Activated B cell treated with CpG ODN at 0.5 μM for 24 hours (primary cell): Measurements from ENCODE around the gene CNTNAP5. TPM values are rescaled to one million over a fixed set of nuclear protein-coding genes. Genes with fewer than 3 reads are reported as not detected.

ENCODE experiments used
- ATAC-seq: fragments of 200-7000 bp; cut with Tn5 transposase; one replicate; pipeline ENCODE4 v1.10.0; 2021; ENCODE audit warnings: low read depth, mild to moderate bottlenecking, moderate library complexity
- CTCF ChIA-PET: fragments of 350-600 bp; sonication (Branson Sonifier 250); formaldehyde crosslinking; loops from one replicate; lab custom pipeline; 2021; ENCODE audit warnings: antibody characterized with exemption; lab: Charles Lee
- POLR2A ChIA-PET: fragments of 350-600 bp; sonication (Branson Sonifier 250); formaldehyde crosslinking; loops from one replicate; lab custom pipeline; 2021; ENCODE audit warnings: antibody characterized with exemption; lab: Charles Lee
- DNase-seq: peaks from one replicate; pipeline ENCODE4 v3.0.0; 2022
- H3K27ac Mint-ChIP-seq: one replicate; pipeline ENCODE4 v1.8.0; 2020; ENCODE audit warnings: mixed read lengths
- H3K27me3 Mint-ChIP-seq: one replicate; pipeline ENCODE4 v1.8.0; 2021; ENCODE audit warnings: mixed read lengths
- H3K36me3 Mint-ChIP-seq: one replicate; pipeline ENCODE4 v1.8.0; 2021; ENCODE audit warnings: low read depth, mixed read lengths
- H3K4me1 Mint-ChIP-seq: one replicate; pipeline ENCODE4 v1.8.0; 2021; ENCODE audit warnings: mixed read lengths
- H3K4me3 Mint-ChIP-seq: one replicate; pipeline ENCODE4 v1.8.0; 2020; ENCODE audit warnings: mild to moderate bottlenecking, mixed read lengths
- H3K9me3 Mint-ChIP-seq: one replicate; pipeline ENCODE4 v1.8.0; 2020; ENCODE audit warnings: mixed read lengths
- intact Hi-C: fragments of 100-400 bp; cut with micrococcal nuclease; formaldehyde crosslinking; loops from one replicate; pipeline ENCODE4 v1.15.1; 2024
- total RNA-seq: library from RNA; stranded (reverse); gene quantifications from 2 replicates; pipeline ENCODE4 v1.2.3, GENCODE V29; 2022
- TF ChIP-seq, protein P1 (sequence below): fragments of 200-600 bp; IDR thresholded peaks from one replicate; pipeline ENCODE4 v1.8.0; 2022; ENCODE audit warnings: antibody characterized with exemption, mild to moderate bottlenecking

The CNTNAP5 gene
- total RNA-seq, 1 donor from 2014 or later = not detected

DNA sequence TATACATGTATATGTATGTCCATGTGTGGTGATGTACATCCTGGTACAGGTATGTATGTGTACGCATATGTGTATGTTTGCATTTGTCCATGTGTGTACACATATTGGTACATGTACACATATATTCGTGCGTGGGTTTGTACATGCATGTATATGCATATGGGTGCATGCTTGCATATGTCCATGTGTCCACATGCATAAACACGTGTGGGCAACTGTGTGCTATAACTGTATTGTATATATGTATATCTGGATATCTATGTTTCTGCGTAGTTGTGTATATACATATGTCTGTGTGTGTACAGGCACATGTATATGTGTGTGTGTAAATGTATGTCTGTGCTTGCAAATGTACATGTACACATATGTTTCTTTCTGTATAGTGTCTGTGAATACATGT lies 858.5 kb downstream of the CNTNAP5 start:
- Mint-ChIP-seq H3K27me3 (no peaks in the 10 kb centered on the region), H3K36me3 (no peaks in the 10 kb centered on the region), H3K4me3 (no peak overlapping the region), H3K4me1 (no peaks in the 10 kb centered on the region), H3K27ac (no peak overlapping the region), H3K9me3 (peaks cover 5% of the 10 kb centered on the region)
- TF ChIP-seq, protein P1, sequence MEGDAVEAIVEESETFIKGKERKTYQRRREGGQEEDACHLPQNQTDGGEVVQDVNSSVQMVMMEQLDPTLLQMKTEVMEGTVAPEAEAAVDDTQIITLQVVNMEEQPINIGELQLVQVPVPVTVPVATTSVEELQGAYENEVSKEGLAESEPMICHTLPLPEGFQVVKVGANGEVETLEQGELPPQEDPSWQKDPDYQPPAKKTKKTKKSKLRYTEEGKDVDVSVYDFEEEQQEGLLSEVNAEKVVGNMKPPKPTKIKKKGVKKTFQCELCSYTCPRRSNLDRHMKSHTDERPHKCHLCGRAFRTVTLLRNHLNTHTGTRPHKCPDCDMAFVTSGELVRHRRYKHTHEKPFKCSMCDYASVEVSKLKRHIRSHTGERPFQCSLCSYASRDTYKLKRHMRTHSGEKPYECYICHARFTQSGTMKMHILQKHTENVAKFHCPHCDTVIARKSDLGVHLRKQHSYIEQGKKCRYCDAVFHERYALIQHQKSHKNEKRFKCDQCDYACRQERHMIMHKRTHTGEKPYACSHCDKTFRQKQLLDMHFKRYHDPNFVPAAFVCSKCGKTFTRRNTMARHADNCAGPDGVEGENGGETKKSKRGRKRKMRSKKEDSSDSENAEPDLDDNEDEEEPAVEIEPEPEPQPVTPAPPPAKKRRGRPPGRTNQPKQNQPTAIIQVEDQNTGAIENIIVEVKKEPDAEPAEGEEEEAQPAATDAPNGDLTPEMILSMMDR = no peak
- ATAC-seq (no peak), DNase-seq (no peak)
- ChIA-PET POLR2A (no interaction called here), CTCF (no interaction called here)
- intact Hi-C loops = no loop called here

DNA sequence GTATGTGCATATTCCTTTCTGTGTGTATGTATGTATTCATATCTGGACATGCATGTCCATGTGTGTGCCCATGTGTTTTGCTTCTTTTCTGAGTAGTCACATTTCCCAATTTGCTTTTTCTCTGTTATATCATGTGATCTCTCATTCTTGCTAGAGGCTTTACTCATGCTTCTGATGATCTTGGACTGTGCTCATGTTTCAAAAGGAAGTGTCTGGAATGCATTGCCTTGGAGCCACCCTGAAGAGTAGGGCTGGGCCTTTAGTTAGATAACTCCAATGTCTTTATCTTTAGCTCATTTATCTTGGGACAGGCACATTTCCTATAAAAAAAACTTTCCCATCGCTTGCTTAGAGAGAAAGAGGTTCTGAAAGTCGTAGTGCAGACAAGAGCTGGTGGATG lies 859.2 kb downstream of the CNTNAP5 start:
- Mint-ChIP-seq H3K4me3 (no peak overlapping the region), H3K36me3 (no peaks in the 10 kb centered on the region), H3K27ac (no peak overlapping the region), H3K27me3 (no peaks in the 10 kb centered on the region), H3K9me3 (peaks cover 5% of the 10 kb centered on the region), H3K4me1 (no peaks in the 10 kb centered on the region)
- DNase-seq (no peak), ATAC-seq (no peak)
- ChIA-PET POLR2A (no interaction called here), CTCF (no interaction called here)
- TF ChIP-seq, protein P1 = no peak
- intact Hi-C loops = no loop called here

DNA sequence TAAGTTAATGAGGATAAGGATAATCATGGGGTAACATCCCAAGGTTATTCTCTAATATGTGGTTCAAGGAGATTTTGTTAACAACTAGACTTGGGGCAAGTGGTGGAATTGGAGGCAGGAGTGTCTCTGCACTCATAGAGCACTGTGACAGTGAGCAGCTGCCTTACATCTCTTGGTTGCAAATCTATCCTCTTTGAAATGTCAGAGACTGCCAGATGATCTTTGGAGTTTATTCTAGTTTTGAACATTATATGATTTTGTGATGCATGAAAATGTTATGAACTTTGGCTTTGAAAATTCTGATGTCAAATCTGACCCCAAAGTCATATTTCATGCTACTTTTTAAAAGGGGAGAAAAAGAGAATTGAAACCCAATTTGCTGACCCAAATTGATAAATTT lies 861.1 kb downstream of the CNTNAP5 start:
- ChIA-PET CTCF (no interaction called here), POLR2A (no interaction called here)
- Mint-ChIP-seq H3K36me3 (no peaks in the 10 kb centered on the region), H3K4me1 (no peaks in the 10 kb centered on the region), H3K27ac (no peak overlapping the region), H3K4me3 (no peak overlapping the region), H3K27me3 (no peaks in the 10 kb centered on the region), H3K9me3 (peaks cover 7% of the 10 kb centered on the region)
- ATAC-seq = no peak
- DNase-seq = no peak
- TF ChIP-seq, protein P1 = no peak
- intact Hi-C loops = no loop called here

DNA sequence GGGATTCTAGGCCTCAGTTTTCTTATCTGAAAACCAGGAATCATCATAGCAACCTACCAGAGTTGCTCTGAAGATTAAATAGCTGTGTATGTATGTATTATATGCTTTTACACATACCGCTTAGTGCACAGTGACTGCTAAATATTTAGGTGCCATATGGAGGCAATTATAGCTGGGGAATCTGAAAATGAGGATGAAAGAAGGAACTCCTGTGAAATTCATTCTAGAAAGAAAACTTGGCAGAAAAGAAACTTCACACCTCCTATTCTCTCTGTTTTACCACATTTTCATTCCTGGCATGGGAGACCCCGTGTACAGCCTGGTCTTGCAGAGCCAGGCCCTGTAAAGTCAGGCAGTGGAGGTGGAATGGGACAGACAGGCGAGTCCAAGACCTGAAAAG lies 862.4 kb downstream of the CNTNAP5 start:
- no peak for ATAC-seq
- no peaks in the 10 kb centered on the region for H3K4me1 Mint-ChIP-seq
- no peak for DNase-seq
- H3K27me3 Mint-ChIP-seq = no peaks in the 10 kb centered on the region
- H3K9me3 Mint-ChIP-seq = peaks cover 7% of the 10 kb centered on the region
- ChIA-PET CTCF (no interaction called here), POLR2A (no interaction called here)
- H3K36me3 Mint-ChIP-seq = no peaks in the 10 kb centered on the region
- TF ChIP-seq, protein P1 = no peak
- intact Hi-C loops = no loop called here
- H3K4me3 Mint-ChIP-seq = no peak overlapping the region
- no peak overlapping the region for H3K27ac Mint-ChIP-seq

DNA sequence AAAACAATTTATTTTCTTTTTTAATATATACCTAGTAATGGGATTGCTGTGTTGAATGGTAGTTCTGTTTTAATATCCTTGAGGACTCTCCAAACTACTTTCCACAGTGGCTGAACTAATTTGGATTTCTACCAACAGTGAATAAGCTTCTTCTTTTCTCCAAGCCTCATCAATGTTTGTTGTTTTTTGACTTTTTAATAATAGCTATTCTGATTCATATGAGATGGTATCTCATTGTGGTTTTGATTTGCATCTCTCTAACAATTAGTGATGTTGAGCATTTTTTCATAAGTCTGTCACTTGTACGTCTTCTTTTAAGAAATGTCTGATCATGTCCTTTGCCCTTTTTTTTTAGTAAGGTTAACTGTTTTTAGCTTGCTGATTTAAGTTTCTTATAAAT lies 863.3 kb downstream of the CNTNAP5 start:
- no peaks in the 10 kb centered on the region for H3K27me3 Mint-ChIP-seq
- ChIA-PET POLR2A (no interaction called here), CTCF (no interaction called here)
- H3K4me3 Mint-ChIP-seq = no peak overlapping the region
- TF ChIP-seq, protein P1 = no peak
- no peaks in the 10 kb centered on the region for H3K4me1 Mint-ChIP-seq
- peaks cover 7% of the 10 kb centered on the region for H3K9me3 Mint-ChIP-seq
- DNase-seq (no peak), ATAC-seq (no peak)
- intact Hi-C loops = no loop called here
- H3K36me3 Mint-ChIP-seq = no peaks in the 10 kb centered on the region
- H3K27ac Mint-ChIP-seq = no peak overlapping the region
